SK-N-SH treated with all-trans-retinoic acid at 6 μM for 48 hours (cell line): ENCODE results near the gene PPP1R8.

Source experiments
- ATAC-seq: fragments of 200-7000 bp; cut with Tn5 transposase; 3 replicates; pipeline ENCODE4 v1.9.1; 2020; ENCODE audit warnings: mild to moderate bottlenecking, moderate library complexity
- ARNTL ChIP-seq: fragments of 450-650 bp; formaldehyde crosslinking; IDR thresholded peaks from 2 replicates; pipeline ENCODE4 v1.5.0; 2020; ENCODE audit warnings: low read depth, mild to moderate bottlenecking, moderate library complexity, borderline replicate concordance
- BACH2 ChIP-seq: fragments of 250-450 bp; sonication (Bioruptor Pico); IDR thresholded peaks from 2 replicates; pipeline ENCODE4 v1.9.0; 2021; ENCODE audit warnings: mild to moderate bottlenecking, borderline replicate concordance
- CSDC2 ChIP-seq: fragments of 250-450 bp; sonication (Bioruptor Pico); IDR thresholded peaks from 2 replicates; pipeline ENCODE4 v1.5.0; 2020; ENCODE audit warnings: mild to moderate bottlenecking, moderate library complexity
- ESRRG ChIP-seq: fragments of 250-450 bp; sonication (Bioruptor Pico); IDR thresholded peaks from 2 replicates; pipeline ENCODE4 v1.6.1; 2021; ENCODE audit warnings: mild to moderate bottlenecking
- GLIS3 ChIP-seq: fragments of 250-450 bp; sonication (Bioruptor Pico); IDR thresholded peaks from 2 replicates; pipeline ENCODE4 v1.5.0; 2020; ENCODE audit warnings: mild to moderate bottlenecking, moderate library complexity
- ISL1 ChIP-seq: fragments of 250-450 bp; sonication (Bioruptor Pico); IDR thresholded peaks from 2 replicates; pipeline ENCODE4 v2.1.2; 2022; ENCODE audit warnings: mild to moderate bottlenecking, moderate library complexity
- RARB ChIP-seq: fragments of 250-450 bp; sonication (Bioruptor Pico); IDR thresholded peaks from 2 replicates; pipeline ENCODE4 v1.8.0; 2021; ENCODE audit warnings: mild to moderate bottlenecking, moderate library complexity
- TOX ChIP-seq: fragments of 250-450 bp; sonication (Bioruptor Pico); IDR thresholded peaks from 2 replicates; pipeline ENCODE4 v1.8.0; 2021; ENCODE audit warnings: mild to moderate bottlenecking, moderate library complexity, borderline replicate concordance
- ZC3H10 ChIP-seq: fragments of 250-450 bp; sonication (Bioruptor Pico); IDR thresholded peaks from 2 replicates; pipeline ENCODE4 v1.5.1; 2021; ENCODE audit warnings: mild to moderate bottlenecking, moderate library complexity
- ZFP30 ChIP-seq: fragments of 450-650 bp; formaldehyde crosslinking; IDR thresholded peaks from 2 replicates; pipeline ENCODE4 v1.5.0; 2022; ENCODE audit warnings: mild to moderate bottlenecking, moderate library complexity
- ZNF565 ChIP-seq: fragments of 450-650 bp; formaldehyde crosslinking; conservative IDR thresholded peaks from 2 replicates; pipeline ENCODE4 v1.5.0; 2020; ENCODE audit warnings: low read depth, mild to moderate bottlenecking, moderate library complexity
- ZNF70 ChIP-seq: fragments of 450-650 bp; formaldehyde crosslinking; IDR thresholded peaks from 2 replicates; pipeline ENCODE4 v1.5.0; 2020; ENCODE audit warnings: mild to moderate bottlenecking, moderate library complexity
- ZNF8 ChIP-seq: fragments of 450-650 bp; formaldehyde crosslinking; IDR thresholded peaks from 2 replicates; pipeline ENCODE4 v1.5.0; 2020; ENCODE audit warnings: mild to moderate bottlenecking, moderate library complexity
- TF ChIP-seq, protein P1 (sequence below): fragments of 250-450 bp; sonication (Bioruptor Pico); IDR thresholded peaks from 2 replicates; pipeline ENCODE4 v1.5.1; 2020; ENCODE audit warnings: low read depth, mild to moderate bottlenecking, moderate library complexity
- TF ChIP-seq, protein P2 (sequence below): fragments of 250-450 bp; sonication (Bioruptor Pico); IDR thresholded peaks from 2 replicates; pipeline ENCODE4 v1.8.0; 2020; ENCODE audit warnings: mild to moderate bottlenecking, moderate library complexity, borderline replicate concordance
- TF ChIP-seq, protein P3 (sequence below): fragments of 250-450 bp; sonication (Bioruptor Pico); IDR thresholded peaks from 2 replicates; pipeline ENCODE4 v1.5.1; 2021; ENCODE audit warnings: mild to moderate bottlenecking, moderate library complexity
- TF ChIP-seq, protein P4 (sequence below): fragments of 250-450 bp; sonication (Bioruptor Pico); IDR thresholded peaks from 2 replicates; pipeline ENCODE4 v1.8.0; 2021; ENCODE audit warnings: low read depth, mild to moderate bottlenecking, moderate library complexity, borderline replicate concordance

Gene PPP1R8

DNA sequence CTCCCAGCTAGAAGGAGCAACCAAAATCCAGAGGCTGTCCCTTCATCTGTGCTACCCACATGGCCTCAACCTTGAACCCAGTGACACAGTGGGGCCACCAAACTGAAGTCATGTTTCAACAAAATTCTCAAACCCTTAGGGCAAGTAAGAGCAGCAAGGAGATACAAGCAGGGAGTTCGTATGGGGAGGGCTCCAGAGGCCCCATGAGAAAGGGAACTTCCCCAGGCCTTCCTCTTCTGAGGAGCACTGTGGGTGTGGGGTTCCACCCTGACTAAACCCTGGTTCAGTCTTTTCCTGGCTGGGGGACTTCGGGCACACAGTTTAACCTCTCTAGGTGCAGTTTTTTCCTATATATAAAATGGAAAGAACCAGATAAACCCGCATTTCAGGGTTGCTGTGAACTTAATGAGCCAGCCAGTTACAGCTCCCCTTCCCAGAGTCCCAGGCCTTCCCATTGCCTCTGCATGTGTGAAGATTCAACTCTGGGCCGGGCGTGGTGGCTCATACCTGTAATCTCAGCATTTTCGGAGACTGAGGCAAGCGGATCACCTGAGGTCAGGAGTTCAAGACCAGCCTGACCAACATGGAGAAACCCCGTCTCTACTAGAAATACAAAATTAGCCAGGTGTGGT lies 33.8 kb downstream of the PPP1R8 start:
- TF ChIP-seq CSDC2 (CRISPR knock-in tag) (no peak), RARB (CRISPR knock-in tag) (no peak), TOX (no peak), GLIS3 (CRISPR knock-in tag) (no peak), ESRRG (CRISPR knock-in tag) (no peak)
- TF ChIP-seq, protein P1, sequence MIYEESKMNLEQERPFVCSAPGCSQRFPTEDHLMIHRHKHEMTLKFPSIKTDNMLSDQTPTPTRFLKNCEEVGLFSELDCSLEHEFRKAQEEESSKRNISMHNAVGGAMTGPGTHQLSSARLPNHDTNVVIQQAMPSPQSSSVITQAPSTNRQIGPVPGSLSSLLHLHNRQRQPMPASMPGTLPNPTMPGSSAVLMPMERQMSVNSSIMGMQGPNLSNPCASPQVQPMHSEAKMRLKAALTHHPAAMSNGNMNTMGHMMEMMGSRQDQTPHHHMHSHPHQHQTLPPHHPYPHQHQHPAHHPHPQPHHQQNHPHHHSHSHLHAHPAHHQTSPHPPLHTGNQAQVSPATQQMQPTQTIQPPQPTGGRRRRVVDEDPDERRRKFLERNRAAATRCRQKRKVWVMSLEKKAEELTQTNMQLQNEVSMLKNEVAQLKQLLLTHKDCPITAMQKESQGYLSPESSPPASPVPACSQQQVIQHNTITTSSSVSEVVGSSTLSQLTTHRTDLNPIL: no peak
- ATAC-seq: no peak

DNA sequence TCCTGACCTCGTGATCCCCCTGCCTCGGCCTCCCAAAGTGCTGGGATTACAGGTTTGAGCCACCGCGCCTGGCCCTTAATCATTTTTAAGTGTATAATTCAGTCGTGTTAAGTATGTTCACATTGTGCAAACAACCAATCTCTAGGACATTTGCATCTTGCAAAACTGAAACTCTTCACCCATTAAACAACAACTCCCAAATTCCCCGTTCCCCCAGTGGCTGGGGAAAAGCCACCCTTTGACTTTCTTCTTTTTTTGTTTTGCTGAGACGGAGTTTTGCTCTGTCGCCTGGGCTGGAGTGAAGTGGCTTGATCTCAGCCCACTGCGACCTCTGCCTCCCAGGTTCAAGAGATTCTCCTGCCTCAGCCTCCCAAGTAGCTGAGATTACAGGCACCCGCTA lies 35.2 kb downstream of the PPP1R8 start:
- ATAC-seq: no peak
- TF ChIP-seq, protein P1: no peak
- TF ChIP-seq, protein P2, sequence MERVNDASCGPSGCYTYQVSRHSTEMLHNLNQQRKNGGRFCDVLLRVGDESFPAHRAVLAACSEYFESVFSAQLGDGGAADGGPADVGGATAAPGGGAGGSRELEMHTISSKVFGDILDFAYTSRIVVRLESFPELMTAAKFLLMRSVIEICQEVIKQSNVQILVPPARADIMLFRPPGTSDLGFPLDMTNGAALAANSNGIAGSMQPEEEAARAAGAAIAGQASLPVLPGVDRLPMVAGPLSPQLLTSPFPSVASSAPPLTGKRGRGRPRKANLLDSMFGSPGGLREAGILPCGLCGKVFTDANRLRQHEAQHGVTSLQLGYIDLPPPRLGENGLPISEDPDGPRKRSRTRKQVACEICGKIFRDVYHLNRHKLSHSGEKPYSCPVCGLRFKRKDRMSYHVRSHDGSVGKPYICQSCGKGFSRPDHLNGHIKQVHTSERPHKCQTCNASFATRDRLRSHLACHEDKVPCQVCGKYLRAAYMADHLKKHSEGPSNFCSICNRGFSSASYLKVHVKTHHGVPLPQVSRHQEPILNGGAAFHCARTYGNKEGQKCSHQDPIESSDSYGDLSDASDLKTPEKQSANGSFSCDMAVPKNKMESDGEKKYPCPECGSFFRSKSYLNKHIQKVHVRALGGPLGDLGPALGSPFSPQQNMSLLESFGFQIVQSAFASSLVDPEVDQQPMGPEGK (CRISPR knock-in tag): no peak
- TF ChIP-seq ISL1 (CRISPR knock-in tag): no peak
- TF ChIP-seq TOX: no peak
- TF ChIP-seq, protein P3, sequence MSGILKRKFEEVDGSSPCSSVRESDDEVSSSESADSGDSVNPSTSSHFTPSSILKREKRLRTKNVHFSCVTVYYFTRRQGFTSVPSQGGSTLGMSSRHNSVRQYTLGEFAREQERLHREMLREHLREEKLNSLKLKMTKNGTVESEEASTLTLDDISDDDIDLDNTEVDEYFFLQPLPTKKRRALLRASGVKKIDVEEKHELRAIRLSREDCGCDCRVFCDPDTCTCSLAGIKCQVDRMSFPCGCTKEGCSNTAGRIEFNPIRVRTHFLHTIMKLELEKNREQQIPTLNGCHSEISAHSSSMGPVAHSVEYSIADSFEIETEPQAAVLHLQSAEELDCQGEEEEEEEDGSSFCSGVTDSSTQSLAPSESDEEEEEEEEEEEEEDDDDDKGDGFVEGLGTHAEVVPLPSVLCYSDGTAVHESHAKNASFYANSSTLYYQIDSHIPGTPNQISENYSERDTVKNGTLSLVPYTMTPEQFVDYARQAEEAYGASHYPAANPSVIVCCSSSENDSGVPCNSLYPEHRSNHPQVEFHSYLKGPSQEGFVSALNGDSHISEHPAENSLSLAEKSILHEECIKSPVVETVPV (CRISPR knock-in tag): no peak
- TF ChIP-seq ZNF70 (CRISPR knock-in tag): no peak
- no peak for TF ChIP-seq ARNTL (CRISPR knock-in tag)
- TF ChIP-seq ZC3H10: no peak
- no peak for TF ChIP-seq BACH2
- TF ChIP-seq RARB (CRISPR knock-in tag): no peak
- TF ChIP-seq ZNF8 (CRISPR knock-in tag): no peak

DNA sequence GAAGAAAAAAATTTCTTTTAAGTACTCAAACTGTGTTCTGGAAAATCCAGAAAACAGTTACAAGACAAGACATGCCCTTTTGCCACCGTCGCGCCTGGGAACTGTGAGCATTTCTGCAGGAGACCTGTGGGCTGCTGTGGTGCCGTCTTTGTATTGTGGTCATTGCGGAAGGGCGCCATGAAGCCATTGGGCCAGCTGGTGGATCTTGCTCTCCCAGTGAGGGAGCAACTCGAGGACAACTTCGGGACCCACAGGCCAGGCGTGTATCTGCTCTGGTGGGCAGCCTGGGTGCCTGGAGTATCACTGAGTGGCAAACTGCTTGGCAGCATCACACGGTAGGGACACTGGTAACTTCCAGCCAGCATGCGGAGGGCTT lies 38.0 kb downstream of the PPP1R8 start:
- TF ChIP-seq BACH2: no peak
- TF ChIP-seq ZNF70 (CRISPR knock-in tag): no peak
- no peak for TF ChIP-seq ESRRG (CRISPR knock-in tag)
- TF ChIP-seq ZFP30 (CRISPR knock-in tag): no peak
- TF ChIP-seq, protein P4, sequence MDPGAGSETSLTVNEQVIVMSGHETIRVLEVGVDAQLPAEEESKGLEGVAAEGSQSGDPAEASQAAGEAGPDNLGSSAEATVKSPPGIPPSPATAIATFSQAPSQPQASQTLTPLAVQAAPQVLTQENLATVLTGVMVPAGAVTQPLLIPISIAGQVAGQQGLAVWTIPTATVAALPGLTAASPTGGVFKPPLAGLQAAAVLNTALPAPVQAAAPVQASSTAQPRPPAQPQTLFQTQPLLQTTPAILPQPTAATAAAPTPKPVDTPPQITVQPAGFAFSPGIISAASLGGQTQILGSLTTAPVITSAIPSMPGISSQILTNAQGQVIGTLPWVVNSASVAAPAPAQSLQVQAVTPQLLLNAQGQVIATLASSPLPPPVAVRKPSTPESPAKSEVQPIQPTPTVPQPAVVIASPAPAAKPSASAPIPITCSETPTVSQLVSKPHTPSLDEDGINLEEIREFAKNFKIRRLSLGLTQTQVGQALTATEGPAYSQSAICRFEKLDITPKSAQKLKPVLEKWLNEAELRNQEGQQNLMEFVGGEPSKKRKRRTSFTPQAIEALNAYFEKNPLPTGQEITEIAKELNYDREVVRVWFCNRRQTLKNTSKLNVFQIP: no peak
- no peak for ATAC-seq

DNA sequence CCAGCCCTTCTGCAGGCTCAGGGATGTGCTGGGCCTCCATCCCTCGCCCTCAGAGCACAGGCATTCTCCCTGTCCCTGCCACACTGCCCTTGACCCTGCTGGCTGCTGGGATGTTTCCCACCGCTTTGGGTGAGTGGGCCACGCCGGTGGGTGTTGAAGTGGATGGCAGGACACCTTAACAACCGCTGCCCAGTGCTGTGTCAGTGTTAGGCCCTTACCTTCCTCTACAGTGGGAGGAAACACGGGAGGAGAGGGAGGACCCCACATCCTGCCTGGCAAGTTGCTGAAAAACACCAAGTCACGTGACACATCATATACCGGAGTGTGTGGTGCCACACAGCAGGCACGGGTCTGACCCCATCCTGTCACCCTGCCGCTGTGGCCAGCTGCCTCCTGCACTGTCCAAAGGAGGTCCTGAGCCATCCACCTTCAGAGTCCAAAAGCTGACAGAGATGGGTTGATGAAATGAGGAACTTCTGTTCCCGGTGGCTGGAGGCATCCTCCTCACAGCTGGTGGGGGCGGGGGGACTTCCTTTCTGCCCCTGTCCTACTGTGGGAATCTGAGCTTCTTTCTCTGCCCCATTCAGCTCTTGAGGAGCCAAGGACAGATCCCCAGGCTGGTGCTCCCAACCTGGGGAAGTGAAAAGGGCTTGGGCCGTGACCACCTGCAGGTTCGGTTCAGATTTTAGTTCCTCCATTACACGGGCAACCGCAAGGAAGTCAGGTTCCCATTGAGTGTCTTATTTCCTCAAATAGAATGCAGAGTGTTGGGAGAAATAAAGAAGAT lies 38.5 kb downstream of the PPP1R8 start:
- ATAC-seq: no peak

More for the DNA sequence above, 38.5 kb downstream of the PPP1R8 start:
- TF ChIP-seq ZNF565 (CRISPR knock-in tag) (no peak), ARNTL (CRISPR knock-in tag) (no peak), BACH2 (no peak), ZFP30 (CRISPR knock-in tag) (no peak)
- TF ChIP-seq, protein P3 (CRISPR knock-in tag): no peak
- TF ChIP-seq, all 23 proteins: peak for 0
